ENCODE results near the gene SHISA4.
"Not testable (repeated sequence)": the region's sequence is repeated elsewhere in the genome, so short reads cannot be mapped to it uniquely, and the experiment has no call there.

Gene SHISA4
- 0.11 to 1.6 (median 0.42) reads per million in 18 experiments for total RNA-seq

GRCh38 chr1:201888282-201889089, at the start of gene SHISA4:
TSS of gene SHISA4 (plus strand) at chr1:201888898. CDS start at chr1:201888995, 97 bp downstream.
- DNase-seq, result peak; percentile 18 to 33

- not testable (repeated sequence) for DNase-seq
Observed at GRCh38 chr1:201839089-201839488, 49.6 kb upstream of the SHISA4 start.

- DNase-seq, result no peak
Observed at GRCh38 chr1:201840055-201840454, 48.6 kb upstream of the SHISA4 start.

GRCh38 chr1:201840490-201840889, 48.2 kb upstream of the SHISA4 start:
- no peak for DNase-seq

- DNase-seq, result peak in 1 of 2 donors; percentile 6
Observed at GRCh38 chr1:201841265-201841912, 47.3 kb upstream of the SHISA4 start.

- peak; percentile 28 to 52 for DNase-seq
Observed at GRCh38 chr1:201842472-201843027, 46.1 kb upstream of the SHISA4 start.

- no peak for DNase-seq
Observed at GRCh38 chr1:201845331-201846083, 43.2 kb upstream of the SHISA4 start.

GRCh38 chr1:201847150-201847549, 41.5 kb upstream of the SHISA4 start:
- no peak for DNase-seq

- DNase-seq, result no peak
Observed at GRCh38 chr1:201848230-201848629, 40.5 kb upstream of the SHISA4 start.

GRCh38 chr1:201849372-201850052, 39.2 kb upstream of the SHISA4 start:
- DNase-seq, result no peak

GRCh38 chr1:201850053-201850397, 38.7 kb upstream of the SHISA4 start:
- no peak for DNase-seq

GRCh38 chr1:201851949-201852348, 36.7 kb upstream of the SHISA4 start:
- DNase-seq, result no peak

- not testable (repeated sequence) for DNase-seq
Observed at GRCh38 chr1:201856722-201857121, 32.0 kb upstream of the SHISA4 start.

GRCh38 chr1:201859424-201859823, 29.3 kb upstream of the SHISA4 start:
- DNase-seq, result no peak

GRCh38 chr1:201861448-201861847, 27.2 kb upstream of the SHISA4 start:
- no peak for DNase-seq

GRCh38 chr1:201870397-201870796, 18.3 kb upstream of the SHISA4 start:
- DNase-seq, result no peak

GRCh38 chr1:201874672-201875071, 14.0 kb upstream of the SHISA4 start:
- no peak for DNase-seq

GRCh38 chr1:201876148-201876818, 12.4 kb upstream of the SHISA4 start:
- DNase-seq, result peak in 1 of 2 donors; percentile 34

- peak; percentile 42 to 46 for DNase-seq
Observed at GRCh38 chr1:201877877-201878401, 10.8 kb upstream of the SHISA4 start.

GRCh38 chr1:201880928-201881571, 7.6 kb upstream of the SHISA4 start:
- peak; percentile 30 to 40 for DNase-seq

- no peak for DNase-seq
Observed at GRCh38 chr1:201881617-201882016, 7.1 kb upstream of the SHISA4 start.
